ENCODE results near the gene ZNF761.
"Not testable (repeated sequence)": the region's sequence is repeated elsewhere in the genome, so short reads cannot be mapped to it uniquely, and the experiment has no call there.

DNA sequence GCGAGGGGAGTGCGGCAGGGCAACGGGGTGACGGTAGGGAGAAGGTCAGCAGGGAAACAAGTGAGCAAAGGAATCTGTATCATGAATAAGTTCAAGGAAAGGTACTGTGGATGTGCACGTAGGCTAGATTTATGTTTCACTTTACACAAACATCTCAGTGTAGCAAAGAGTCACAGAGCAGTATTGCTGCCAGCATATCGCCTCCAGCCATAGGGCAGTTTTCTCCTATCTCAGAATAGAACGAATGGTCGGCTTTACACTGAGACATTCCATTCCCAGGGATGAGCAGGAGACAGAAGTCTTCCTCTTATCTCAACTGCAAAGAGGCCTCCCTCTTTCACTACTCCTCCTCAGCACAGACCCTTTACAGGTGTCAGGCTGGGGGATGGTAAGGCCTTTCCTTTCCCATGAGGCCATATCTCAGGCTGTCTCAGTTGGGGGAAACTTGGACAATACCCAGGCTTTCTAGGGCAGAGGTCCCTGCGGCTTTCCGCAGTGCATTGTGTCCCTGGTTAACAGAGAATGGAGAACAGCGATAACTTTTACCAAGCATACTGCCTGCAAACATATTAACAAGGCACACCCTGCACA lies 28.4 kb downstream of the ZNF761 start:
- TF ChIP-seq, protein P1, sequence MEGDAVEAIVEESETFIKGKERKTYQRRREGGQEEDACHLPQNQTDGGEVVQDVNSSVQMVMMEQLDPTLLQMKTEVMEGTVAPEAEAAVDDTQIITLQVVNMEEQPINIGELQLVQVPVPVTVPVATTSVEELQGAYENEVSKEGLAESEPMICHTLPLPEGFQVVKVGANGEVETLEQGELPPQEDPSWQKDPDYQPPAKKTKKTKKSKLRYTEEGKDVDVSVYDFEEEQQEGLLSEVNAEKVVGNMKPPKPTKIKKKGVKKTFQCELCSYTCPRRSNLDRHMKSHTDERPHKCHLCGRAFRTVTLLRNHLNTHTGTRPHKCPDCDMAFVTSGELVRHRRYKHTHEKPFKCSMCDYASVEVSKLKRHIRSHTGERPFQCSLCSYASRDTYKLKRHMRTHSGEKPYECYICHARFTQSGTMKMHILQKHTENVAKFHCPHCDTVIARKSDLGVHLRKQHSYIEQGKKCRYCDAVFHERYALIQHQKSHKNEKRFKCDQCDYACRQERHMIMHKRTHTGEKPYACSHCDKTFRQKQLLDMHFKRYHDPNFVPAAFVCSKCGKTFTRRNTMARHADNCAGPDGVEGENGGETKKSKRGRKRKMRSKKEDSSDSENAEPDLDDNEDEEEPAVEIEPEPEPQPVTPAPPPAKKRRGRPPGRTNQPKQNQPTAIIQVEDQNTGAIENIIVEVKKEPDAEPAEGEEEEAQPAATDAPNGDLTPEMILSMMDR (IDR thresholded peaks at IDR 0.05), result not testable (repeated sequence)
- not testable (repeated sequence) for TF ChIP-seq POLR2A (IDR thresholded peaks at IDR 0.05)
